COLO668 (cell line): ENCODE data around the gene GGT7.
"Not testable (repeated sequence)": the region's sequence is repeated elsewhere in the genome, so short reads cannot be mapped to it uniquely, and the experiment has no call there.

Source experiments
- DNase-seq: peaks from one replicate; lab custom pipeline; 2025; ENCODE audit not compliant: unreplicated experiment; lab: John Stamatoyannopoulos, UW

GGT7 gene

GRCh38 chr20:34850969-34851368, 21.7 kb downstream of the GGT7 start:
- DNase-seq, result no peak

DNA sequence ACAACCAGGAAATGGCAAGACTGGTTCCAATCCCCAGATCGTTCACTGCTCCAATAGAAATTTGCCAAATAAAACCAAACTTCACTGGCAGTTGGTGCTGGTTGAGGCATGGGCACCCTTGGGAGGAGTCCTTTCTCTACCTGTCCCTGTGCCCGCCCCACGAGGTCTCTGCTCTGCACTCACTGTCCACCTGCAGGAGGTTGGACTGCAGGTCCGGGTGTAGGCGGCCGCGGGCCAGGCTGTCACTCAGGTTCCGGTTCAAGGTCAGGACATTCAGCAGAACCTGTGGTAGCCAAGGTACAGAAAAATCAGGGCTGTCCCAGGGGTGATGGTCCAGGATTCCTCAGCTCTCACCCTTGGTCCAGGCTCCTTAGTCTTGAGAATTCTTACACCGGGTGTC, 22.9 kb downstream of the GGT7 start:
- DNase-seq, result no peak

- no peak for DNase-seq
These were observed 24.1 kb downstream of the GGT7 start for GRCh38 chr20:34848597-34848996.

DNA sequence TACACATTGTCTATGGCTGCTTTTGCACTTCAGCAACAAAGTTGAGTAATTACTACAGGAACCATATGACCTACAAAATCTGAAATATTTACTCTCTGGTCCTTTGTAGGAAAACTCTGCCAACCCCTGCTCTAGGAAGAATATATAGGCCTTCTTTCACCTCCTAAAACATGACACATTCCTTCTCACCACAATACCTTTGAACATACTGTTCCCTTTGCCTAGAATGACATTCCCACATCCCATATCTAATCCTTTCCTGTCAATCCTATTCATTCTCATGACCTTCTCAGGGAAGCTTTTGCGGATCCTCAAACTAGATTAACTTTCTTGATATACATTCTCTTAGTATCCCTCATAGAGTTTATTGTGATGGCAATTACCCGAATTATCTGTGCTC, 29.2 kb downstream of the GGT7 start:
- no peak for DNase-seq

GRCh38 chr20:34842143-34842542, 30.5 kb downstream of the GGT7 start:
- DNase-seq, result no peak

DNA sequence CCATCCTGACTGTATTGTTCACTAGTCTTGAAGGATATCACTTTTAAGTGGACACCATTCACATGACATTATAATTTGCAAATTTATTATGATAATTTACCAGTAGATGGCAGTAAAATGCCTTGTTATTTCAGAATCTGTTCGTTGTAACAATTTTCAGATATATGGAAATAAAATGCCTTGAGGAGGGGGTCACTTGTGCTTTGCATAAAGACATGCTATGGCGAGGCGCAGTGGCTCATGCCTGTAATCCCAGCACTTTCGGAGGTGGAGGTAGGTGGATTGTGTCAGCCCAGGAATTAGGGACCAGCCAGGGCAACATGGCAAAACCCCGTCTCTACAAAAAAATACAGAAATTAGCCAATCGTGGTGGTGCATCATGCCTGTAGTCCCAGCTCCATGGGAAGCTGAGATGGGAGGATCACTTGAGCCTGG, 38.2 kb downstream of the GGT7 start:
- DNase-seq, result no peak

DNA sequence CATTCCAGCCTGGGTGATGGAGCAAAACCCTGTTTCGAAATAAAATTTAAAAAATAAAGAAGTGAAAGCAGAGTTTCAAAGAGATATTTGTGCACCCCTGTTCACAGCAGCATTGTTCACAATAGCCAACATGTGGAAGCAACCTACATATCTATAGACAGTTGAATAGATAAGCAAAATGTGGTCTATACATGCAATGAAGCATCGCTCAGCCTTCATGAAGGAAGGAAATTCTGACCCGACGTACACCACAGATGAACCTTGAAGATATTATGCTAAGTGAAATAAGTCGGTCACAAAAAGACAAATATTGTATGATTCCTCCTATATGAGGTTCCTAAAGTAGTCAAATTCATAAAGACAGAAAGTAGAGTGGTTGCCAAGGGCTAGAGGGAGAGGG, 40.7 kb downstream of the GGT7 start:
- DNase-seq, result no peak

GRCh38 chr20:34829191-34829590, 43.5 kb downstream of the GGT7 start:
- no peak for DNase-seq

- DNase-seq, result peak; percentile 93
These were observed 46.9 kb downstream of the GGT7 start, which contains the start of gene NCOA6 for GRCh38 chr20:34825530-34826362. Gene NCOA6 (minus strand): TSS chr20:34825651. CDS start chr20:34782355, 43,296 bp downstream.

DNA sequence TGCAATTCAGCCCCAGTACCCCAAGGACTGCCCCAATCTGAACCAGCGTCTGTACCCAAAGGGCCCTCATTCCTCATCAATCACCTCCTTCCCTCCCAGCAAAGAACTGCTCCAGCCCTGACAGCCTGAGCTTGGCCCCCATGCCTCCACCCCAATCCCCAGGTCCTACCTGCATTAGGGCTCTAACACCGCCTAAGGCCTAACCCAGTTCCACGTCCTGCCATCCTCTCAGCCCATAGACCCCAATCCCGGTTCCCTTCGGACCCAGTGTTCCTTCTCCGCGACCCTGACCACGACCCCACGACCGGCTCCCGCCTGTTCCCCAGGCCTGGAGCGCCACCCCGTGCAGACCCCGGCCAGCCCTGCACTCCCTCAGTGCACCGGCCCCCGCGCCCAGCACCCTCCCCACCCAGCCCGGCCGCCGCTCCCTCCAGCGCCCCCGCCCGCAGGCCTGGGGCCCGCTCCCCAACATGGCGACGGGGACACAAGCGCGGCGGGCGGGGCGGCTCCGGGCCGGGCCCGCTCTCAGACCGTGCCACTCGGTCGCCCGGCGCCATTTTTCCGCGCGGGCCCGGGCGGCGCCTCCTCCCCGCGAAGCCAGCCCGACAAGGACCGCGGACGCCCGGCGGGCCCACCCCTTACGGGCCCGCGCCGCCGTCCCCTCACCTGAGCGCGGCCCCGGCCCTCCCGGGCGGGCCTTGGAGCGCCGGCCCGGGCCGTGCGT, 47.7 kb downstream of the GGT7 start:
- DNase-seq, result peak; percentile 86

GRCh38 chr20:34824452-34824805, 48.2 kb downstream of the GGT7 start:
- DNase-seq, result peak; percentile 77

GRCh38 chr20:34824026-34824425, 48.6 kb downstream of the GGT7 start:
- no peak for DNase-seq

- no peak for DNase-seq
These were observed 51.7 kb downstream of the GGT7 start for GRCh38 chr20:34820805-34821578.

- no peak for DNase-seq
These were observed 54.9 kb downstream of the GGT7 start for GRCh38 chr20:34817801-34818200.

DNA sequence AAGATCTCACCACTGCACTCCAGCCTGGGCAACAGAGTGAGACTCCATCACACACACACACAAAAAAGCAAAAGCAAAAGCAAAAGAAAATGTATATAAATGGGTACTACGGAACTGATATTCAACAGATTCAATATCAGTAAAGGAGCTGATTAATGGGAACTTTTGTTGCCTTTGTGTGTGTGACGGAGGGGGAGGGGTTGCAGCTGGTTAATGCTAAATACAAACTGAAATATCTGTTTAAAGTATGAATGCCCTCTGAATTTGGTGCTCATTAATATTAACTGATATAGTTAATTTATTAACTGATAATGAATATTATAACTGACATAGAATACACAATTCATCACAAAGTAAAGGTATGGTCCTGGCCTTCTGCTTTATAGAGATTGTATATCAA, 55.6 kb downstream of the GGT7 start:
- DNase-seq, result no peak

- no peak for DNase-seq
These were observed 57.0 kb downstream of the GGT7 start for GRCh38 chr20:34815636-34816035.

- no peak for DNase-seq
These were observed 64.1 kb downstream of the GGT7 start for GRCh38 chr20:34808583-34808982.

DNA sequence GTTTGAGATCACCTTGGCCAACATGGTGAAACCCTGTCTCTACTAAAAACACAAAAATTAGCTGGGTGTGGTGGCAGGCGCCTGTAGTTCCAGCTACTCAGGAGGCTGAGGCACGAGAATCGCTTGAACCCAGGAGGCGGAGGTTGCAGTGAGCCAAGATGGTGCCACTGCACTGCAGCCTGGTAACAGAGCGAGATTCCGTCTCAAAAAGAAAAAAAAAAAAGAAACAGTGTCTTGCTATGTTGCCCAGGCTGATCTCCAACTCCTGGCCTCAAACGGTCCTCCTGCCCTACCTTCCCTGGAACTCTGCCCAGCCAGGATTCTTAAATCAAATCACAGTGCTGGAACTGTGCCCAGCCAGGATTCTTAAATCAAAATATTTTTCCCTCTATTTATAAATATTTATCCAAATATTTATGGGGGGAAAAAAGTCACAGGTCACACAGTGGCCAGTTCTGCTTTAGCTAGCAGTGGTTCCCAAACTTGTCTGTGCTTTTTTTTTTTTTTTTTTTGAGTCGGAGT, 64.7 kb downstream of the GGT7 start:
- not testable (repeated sequence) for DNase-seq

- no peak for DNase-seq
These were observed 66.4 kb downstream of the GGT7 start for GRCh38 chr20:34806255-34806654.

DNA sequence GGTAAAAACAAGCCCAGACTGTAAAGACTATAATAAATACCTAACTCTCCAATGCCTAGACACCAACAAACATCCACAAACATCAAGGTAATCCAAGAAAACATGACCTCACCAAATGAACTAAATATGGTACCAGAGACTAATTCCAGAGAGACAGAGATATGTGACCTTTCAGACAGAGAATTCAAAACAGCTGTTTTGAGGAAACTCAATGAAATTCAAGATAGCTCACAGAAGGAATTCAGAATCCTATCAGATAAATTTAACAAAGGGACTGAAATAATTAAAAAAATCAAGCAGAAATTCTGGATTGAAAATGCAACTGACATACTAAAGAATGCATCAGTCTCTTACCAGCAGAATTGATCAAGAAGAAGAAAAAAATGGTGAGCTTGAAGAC, 73.8 kb downstream of the GGT7 start:
- no peak for DNase-seq

GRCh38 chr20:34798328-34798727, 74.3 kb downstream of the GGT7 start:
- DNase-seq, result no peak
